Occipital lobe (tissue), 2 donors: ENCODE measurements around the gene APPL2. TPM values are rescaled to one million over a fixed set of nuclear protein-coding genes. Genes with fewer than 3 reads are reported as not detected.
"Not testable (repeated sequence)": the region's sequence is repeated elsewhere in the genome, so short reads cannot be mapped to it uniquely, and the experiment has no call there.

Experiments used
- DNase-seq: peaks from one replicate; lab custom pipeline; 2025; lab: John Stamatoyannopoulos, UW
- total RNA-seq: library from RNA; depleted of rRNA; stranded (reverse); fragments of >200 nt; gene quantifications from one replicate; pipeline ENCODE4 v1.2.3, GENCODE V29; 2014

Gene APPL2
- total RNA-seq, 1 donor from 2014 or later: 47.1 TPM

DNA sequence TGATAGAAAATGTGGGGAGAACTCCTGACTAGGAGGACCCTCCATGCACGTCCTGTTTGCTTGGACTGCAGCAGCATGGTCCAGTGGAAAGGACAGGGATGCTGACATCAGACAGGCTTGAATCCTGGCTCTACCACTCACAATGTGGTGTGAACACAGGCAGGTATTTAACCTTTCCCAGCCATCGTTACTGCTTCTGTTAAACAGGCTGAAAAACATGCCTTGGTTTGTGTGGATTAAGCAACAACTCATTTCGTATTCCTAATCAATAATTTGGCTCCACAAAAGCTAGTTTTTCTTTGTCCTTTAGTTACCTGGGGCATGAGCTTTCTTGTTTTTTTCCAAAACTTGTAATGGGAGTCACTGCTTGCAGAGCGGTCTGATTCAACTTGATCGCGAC lies 41.0 kb downstream of the APPL2 start:
- DNase-seq: no peak

DNA sequence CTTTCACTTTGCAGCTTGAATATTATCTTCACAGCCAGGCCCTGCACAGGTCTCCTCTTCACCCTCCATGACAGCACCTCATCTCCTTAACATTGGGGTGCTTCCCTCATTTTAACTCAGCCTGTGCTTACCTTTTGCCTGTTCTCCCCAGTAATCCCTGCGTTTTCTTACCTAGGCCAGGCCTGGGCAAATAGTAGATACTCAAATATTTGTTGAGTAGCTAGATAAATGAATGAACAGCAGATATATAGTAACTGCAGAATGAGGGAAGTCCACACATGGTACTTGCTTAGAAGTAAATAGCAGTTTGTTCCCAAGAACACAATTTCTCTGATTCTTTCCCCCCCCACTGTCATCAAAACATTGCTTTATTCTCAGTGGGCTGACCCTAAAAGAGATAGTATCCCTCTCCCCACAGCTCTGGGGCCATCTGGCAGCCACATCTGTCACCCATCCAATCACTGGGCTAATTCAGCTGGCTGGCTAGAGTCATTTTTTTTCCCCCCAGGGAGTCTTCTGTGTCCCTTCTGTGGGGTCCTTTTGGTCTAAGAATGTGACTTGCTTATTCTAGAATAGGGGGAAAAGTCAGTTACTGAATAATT lies 43.2 kb downstream of the APPL2 start:
- DNase-seq: no peak

DNA sequence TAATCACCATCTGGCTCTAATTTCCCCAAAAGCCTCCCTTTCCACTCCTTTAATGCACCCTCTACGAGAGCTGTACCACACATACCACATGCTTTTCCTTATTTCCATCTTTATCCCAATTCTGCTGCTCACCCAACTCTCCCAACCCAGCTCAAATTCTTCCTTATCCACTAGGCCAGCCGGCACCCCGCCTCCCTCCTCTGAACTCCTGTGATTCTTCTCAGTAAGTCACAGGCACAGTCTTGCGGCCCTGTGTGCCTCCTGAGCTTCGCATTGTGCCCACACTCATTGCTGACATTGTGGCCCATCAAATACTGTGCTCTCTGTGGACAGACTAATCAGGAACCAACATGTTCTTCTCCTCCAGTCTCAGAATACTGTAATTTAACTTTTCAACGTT lies 45.4 kb downstream of the APPL2 start:
- DNase-seq: no peak

DNA sequence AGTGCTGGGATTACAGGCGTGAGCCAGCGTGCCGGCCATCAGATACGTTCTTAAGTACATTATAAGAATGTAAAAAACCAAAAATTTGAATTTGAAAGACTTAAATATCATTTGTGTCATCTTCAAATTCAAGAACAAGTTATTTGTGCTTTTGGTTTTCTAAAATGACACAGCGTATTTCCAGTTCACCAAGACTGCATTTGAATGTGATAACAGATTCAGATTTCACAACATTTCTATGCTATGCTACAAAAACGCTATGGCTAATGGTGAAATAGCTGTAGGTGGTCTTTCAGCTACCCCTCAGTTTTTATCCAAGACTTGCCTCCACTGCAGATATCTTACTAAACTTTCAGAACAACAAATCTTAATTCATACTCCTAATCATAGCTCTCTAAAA lies 46.7 kb downstream of the APPL2 start:
- no peak for DNase-seq

DNA sequence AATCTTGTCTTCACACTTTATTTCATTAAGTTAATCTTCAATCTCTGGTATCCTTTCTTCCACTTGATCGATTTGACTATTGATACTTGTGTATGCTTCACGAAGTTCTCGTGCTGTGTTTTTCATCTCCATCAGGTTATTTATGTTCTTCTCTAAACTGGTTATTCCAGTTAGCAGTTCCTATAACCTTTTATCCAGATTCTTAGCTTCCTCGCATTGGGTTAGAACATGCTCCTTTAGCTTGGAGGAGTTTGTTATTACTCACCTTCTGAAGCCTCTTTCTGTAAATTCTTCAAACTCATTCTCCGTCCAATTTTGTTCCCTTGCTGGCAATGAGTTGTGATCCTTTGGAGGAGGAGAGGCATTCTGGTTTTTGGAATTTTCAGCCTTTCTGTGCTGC lies 52.0 kb downstream of the APPL2 start:
- not testable (repeated sequence) for DNase-seq

DNA sequence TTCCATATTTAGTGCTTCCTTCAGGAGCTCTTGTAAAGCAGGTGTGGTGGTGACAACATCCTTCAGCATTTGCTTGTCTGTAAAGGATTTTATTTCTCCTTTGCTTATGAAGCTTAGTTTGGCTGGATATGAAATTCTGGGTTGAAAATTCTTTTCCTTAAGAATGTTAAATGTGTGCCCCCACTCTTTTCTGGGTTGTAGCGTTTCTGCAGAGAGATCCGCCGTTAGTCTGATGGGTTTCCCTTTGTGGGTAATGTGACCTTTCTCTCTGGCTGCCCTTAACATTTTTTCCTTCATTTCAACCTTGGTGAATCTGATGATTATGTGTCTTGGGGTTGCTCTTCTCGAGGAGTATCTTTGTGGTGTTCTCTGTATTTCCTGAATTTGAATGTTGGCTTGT lies 52.6 kb downstream of the APPL2 start:
- DNase-seq: not testable (repeated sequence)

DNA sequence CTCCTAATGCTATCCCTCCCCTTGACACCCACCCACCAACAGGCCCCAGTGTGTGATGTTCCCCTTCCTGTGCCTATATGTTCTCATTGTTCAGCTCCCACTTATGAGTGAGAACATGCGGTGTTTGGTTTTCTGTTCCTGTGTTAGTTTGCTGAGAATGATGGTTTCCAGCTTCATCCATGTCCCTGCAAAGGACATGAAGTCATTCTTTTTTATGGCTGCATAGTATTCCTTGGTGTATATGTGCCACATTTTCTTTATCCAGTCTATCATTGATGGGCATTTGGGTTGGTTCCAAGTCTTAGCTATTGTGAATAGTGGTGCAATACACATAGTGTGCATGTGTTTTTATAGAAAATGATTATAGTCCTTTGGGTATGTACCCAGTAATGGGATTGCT lies 56.9 kb downstream of the APPL2 start:
- not testable (repeated sequence) for DNase-seq

DNA sequence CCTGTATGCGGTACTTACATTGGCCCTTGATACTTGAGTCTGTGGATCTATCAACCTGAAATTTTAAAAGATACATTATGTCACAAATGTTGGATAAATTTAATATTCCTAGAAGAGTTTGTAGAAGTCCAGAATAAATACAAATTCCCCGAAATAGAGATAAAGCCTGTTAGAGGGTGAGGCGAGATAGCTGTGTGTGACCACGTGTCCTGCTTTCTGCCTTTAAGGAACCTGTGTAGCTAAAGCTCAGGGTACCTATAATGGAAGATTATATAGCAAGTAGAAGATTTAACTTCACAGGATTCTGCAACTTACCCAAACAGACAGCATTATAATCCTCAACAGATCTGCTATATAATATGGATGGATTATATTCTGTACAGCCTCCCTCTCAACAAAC lies 58.8 kb downstream of the APPL2 start:
- no peak for DNase-seq

DNA sequence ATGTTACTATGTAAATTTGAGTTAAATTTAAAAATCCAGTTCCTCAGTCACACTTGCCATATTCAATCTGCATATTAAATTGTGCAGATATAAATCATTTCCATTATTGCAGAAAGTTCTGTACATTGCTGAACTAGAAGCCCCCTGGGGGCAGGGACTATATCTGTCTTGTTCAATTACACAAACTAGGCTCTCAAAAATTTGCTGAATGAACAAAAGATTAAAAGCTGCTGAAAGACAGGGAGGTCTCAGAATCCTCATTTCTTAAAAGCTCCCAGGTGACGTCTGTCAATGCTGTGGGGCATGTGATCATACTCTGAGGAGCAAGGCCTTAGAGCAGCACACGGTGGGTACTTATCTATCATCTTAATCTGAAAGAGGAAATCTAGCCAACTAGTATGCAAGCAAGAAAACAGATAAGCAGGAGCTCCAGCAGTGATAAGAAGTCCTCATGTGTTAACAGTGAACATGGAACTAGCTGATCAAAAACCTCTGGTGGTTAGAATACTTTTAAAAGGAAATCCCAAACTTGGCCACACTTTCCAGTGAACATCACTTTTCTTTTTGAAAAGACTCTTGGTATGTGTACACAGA lies 60.5 kb downstream of the APPL2 start:
- DNase-seq: no peak

DNA sequence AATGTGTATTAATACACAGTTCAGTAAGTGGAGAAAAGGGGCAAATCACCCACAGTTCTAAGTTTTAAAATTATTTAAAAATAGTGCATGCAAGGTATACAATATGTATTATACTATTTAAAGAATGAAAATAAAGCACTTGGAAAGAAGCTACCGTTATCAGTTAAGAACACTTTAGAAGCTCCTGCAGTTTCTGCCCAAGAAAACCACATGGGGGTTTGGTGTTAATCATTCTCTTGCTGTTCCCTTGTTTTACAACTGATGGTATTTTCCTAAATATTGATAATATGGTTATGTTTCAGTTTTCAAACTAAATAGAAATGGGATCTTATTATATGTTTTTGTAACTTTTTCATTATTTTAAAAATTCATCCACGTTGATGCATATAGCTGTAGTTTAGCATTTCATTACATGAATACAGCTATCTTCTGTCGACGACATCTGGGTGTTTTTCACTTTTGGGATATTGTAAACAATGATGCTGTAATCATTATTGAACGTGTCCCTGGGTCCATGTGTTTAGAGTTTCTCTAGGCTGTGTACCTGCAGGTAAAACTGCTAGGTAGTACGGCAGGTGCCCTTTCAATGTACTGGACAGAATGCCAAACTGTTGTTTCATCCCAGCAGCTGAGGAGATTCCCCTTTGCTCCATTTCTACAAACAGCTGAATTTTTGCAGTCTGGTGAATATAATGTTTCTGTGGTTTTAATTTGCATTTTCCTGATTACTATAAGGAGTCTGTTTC lies 64.1 kb downstream of the APPL2 start:
- no peak for DNase-seq

DNA sequence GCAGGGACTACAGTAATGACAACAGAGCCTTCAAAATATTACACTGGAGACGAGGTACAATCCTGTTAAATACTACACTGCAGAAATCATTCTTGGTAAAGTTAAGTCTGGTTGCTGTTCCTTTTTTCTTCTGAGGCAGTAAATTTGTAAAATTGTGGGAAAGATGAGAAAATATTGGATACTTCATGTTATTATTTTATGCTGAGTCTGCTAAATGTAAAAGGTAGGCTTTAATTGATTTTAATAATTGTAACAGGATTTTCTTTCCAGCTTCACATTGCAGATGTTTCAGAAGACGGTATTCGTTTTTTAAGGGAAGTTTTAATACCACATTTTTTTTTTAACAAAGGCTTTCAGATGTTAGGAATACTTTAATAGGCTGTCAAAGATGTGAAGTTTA lies 65.8 kb downstream of the APPL2 start:
- DNase-seq: no peak

DNA sequence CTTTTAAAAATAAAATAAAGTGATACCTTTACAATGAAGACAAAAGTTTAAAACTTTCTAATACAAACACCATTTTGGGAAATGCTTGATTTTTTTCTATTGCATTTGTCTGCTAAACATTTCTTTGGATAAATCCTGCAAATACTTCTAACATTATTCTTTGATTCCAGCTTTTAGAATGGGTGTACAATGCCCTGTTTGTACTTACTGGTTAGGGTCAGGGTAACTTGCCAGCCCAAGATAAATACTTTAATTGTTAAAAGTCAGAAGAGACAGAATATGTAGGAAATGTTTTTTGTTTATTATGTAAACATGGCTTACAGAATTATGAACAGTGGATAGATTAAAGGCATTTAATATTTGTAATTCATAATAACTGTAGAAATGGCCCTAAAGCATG lies 68.0 kb downstream of the APPL2 start:
- DNase-seq: no peak

DNA sequence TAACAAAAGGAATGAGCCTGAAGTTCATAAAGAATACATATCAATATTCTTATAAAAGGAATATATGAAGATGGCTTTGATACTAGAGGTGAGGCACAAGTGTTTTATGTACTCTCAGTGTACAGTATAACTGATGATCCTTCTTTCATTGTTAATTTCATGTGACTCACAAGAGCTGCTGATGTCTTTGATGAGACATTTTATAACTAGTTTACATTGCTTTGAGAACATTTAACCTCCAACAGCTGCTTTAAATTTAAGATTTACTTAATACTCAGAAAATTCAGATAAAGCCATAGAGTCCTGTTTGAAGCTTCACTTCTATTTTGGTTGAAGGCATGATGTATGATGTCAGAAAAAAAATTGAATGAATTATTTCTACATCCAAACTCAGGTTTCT lies 68.6 kb downstream of the APPL2 start:
- DNase-seq: no peak

DNA sequence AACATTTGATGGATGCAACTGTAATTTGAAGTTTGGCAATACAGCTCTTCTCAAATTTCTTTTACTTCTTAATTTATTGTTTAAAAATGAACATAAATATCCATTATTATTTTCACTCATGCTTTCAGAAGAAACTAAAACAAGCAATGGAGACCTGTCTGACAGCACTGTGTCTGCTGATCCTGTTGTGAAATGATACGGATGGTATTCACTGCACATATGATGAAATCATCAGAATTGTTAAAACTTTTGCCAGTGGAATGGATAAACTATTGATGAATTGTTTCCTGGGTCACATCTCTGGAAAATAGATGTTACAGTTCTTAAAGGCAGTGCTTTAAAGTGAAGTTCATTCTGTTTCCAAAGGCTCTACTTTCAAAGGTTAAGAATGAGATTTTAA lies 69.2 kb downstream of the APPL2 start:
- DNase-seq: no peak

DNA sequence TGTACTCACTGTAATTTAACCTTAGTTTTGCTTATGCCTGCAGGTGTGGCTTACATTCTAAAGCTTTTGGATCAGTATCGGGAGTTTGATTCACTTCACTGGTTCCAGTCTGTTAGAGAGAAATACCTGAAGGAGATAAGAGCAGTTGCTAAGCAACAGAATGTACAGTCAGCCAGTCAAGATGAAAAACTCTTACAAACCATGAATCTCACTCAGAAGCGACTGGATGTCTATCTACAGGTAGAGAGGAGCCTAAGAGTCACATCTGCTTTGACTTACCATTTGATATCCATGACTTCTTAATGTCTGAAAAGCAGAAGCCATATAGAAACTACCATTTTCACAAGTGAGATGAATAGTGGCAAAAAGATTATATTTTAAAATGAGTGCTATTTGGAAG lies 71.9 kb downstream of the APPL2 start:
- no peak for DNase-seq

DNA sequence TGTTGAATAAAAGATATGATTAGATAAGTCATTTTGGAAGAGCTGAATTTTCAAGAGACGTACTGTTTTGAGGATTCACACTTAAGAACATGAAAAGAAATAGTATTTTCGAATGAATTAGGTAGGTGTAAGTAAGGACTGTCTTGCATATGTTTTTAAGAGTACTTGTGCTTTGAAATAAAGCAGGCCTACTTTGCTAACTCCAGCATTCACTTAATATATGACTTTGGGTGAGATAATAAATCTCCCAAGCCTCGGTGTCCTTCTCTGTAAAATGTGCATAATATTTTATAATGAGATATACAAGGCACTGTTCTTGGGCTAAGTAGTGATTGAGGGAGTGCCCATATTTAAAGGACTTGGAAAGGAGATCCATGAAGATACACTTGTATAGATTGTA lies 73.8 kb downstream of the APPL2 start:
- DNase-seq: no peak

DNA sequence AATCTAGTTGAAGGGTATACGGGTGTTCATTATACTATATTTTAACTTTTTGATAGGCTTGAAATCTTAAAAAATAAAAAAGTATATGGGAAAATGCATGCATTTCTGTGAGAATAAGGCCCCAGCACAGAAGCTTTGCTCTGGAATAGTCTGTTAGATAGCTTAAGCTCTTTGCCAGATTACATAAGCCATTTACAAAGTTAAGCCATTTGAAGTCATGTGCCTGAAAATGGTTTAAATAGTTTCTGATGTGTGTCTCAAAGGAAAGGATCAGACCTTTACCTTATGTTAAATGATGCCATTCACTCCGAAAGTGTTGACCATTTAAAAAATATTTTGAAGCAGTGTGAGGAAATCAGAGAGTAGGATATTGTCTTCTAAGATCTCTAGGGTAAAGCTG lies 77.1 kb downstream of the APPL2 start:
- DNase-seq: no peak

DNA sequence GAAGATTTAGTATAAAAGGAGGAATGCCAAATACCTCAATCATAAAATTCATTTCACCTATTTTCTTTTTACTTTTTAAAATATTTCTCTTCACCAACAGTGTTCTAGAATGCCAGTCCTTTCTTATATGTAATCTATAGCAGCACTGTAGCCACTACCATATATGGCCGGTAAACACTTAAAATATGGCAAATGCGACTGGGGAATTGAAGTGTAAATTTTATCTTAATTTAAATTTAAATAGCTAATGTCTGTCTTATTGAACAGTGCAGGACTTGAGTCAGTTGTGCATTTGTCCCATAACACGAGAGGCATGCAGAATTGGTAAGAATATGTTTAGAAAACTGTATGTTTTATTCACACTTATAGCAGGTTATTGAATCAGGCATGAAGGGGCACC lies 78.4 kb downstream of the APPL2 start:
- no peak for DNase-seq

DNA sequence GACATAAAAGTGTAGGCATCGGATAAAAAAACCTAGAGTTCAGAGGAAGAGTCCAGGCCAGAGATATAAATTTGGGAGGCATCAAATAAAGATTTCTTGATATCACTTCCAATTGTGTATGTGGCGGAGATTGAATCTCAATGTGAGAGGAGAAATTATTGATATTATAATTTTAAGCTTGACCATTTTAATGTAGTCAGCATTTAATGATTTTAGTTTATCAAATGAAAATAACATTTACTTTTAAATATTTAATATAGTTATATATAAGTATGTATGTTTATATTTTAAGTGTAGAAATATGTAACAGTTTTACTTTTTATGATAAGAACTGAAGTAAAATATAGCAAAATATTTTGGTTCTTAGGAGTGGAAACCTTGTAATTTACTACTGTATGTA lies 79.7 kb downstream of the APPL2 start:
- DNase-seq: no peak

DNA sequence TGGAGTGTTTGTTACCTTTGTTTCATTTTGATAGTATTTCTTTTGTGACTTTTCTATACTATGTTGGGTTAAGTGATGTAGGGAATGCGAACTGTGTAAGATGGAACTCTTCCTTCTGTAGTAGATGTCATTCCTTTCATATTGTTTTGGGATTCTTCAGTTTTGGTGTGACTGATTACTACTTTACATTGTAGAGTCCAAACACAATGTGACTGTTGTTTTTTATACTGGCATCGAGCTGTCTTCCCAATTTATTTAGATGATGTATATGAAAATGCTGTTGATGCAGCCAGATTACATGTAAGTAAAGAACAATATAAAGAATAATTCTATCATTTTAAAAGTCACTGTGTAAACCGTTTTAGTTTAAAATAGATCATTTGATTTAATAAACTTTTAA lies 93.7 kb downstream of the APPL2 start:
- DNase-seq: no peak

DNA sequence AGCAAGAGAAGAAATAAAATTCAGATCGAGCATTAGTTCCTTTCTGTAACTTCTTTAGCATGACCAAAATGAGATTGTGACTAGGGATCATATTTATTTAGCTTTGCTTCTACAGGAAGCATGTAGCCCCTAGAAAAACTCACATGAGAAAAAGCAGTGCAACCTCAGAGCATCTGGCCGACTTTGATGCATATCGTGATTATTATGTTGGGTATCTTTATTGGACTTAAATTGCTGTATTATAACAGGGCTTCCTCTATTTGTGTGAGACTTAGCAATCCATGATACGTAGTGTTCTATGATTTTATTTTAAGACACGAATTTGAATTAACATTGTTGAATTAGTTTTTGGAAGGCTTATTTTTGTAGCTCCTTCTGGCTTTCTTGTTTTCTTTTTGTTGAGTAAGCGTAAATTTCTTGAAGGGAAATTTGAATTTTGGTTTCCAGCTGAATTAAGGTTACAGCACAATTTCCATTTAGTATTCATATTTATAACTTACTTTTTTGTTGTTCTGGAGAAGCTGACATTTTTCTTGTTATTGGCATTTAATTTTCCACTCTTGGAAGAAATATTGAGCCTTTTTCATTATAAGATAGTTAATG lies 94.6 kb downstream of the APPL2 start:
- DNase-seq: no peak

DNA sequence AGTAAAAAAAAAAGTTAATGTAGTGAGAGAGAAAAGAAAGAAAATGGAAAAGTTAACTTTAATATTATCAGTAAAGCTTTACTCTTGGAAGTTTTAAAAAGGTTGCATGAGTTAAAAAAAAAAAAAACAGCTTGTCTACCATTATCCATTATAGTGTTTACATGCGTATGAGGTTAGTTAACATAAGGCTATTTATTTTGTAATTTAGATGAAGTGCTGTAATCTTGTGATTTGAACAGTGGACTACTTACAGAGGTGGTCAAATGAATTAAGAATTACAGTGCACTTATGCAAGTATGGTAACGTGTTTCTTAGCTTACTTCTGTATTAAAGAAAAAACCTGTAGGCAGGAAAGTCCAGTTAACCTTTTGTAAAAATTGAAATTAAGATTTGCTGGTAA lies 97.7 kb downstream of the APPL2 start:
- DNase-seq: no peak
